Cardiac muscle cell (in vitro differentiated cells and primary cell): ENCODE measurements around the gene SH2D4B. TPM values are rescaled to one million over a fixed set of nuclear protein-coding genes. Genes with fewer than 3 reads are reported as not detected.

Source experiments
- DNase-seq, 2 donors: peaks; one replicate each; pipeline versions ENCODE4 v3.0.0 to v3.0.0-alpha.2; 2010 to 2017; ENCODE audit warnings: low read depth in 1 of 2, low spot score in 1 of 2
- H3K27ac ChIP-seq: fragments of 200-600 bp; sonication (generic); 2 replicates; pipeline ENCODE4 v1.5.1; 2016
- H3K27me3 ChIP-seq: fragments of 200-600 bp; sonication (generic); 2 replicates; pipeline ENCODE4 v1.6.0; 2016; ENCODE audit warnings: control low read depth
- H3K36me3 ChIP-seq: fragments of 200-600 bp; sonication (generic); 2 replicates; pipeline ENCODE4 v1.5.1; 2016; ENCODE audit warnings: control low read depth
- H3K4me1 ChIP-seq: fragments of 200-600 bp; sonication (generic); 2 replicates; pipeline ENCODE4 v1.8.1; 2017; ENCODE audit warnings: low read depth, mild to moderate bottlenecking, mixed run types
- H3K4me3 ChIP-seq: fragments of 200-600 bp; sonication (generic); 2 replicates; pipeline ENCODE4 v1.5.1; 2016; ENCODE audit warnings: mild to moderate bottlenecking
- H3K9me3 ChIP-seq: fragments of 200-600 bp; sonication (generic); 2 replicates; pipeline ENCODE4 v1.5.1; 2017; ENCODE audit warnings: low read depth, mild to moderate bottlenecking, control low read depth
- CTCF ChIP-seq: IDR thresholded peaks from 2 replicates; pipeline ENCODE4 v1.5.1; 2012; ENCODE audit warnings: low read depth, mild to moderate bottlenecking, low read length
- polyA plus RNA-seq: library from polyadenylated mRNA; unstranded; fragments of >200 nt; fragmentation: Nextera tagmentation; extraction: Ambion mirVana; gene quantifications from 2 replicates; pipeline ENCODE4 v1.2.1, GENCODE V29; 2016
- total RNA-seq: library from RNA; depleted of rRNA; stranded (reverse); fragments of >200 nt; gene quantifications from 2 replicates; pipeline ENCODE4 v1.2.3, GENCODE V29; 2016

SH2D4B gene
- total and polyA plus RNA-seq, 2 experiments from 2014 or later, result not detected

DNA sequence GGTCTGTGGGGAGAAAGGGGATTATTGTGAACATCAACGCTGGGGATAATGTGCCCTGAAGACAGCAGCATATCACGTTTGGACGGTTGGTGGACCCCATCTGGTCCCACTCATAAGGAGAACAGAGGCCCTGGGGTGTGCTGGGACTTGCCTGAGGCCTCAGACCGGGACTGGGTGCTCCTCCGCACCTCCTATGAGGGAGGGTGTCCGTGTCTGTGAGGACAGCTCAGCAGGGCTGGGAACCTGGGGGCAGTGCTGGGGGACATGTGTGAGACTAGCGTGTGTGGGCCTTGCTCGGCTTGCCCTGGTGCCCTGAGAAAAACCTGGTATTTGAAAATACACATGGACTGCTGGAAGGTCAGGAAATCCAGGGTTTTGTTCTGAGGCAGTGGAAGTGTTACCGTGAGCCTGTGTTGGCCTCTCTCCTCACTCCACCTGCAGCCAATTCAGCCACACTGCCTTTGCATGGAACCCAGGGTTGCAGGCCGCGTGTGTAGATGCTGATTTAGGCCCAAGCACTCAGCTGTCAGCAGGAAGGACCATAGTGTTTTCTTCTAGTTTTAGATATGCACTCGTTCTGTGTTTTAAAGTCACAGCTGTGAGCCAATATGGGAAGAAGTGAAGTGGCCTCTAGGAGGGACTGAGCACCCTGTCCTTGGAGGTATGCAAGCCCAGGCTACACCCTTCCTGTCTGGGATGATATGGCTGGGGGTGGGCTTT lies 13.4 kb upstream of the SH2D4B start:
- H3K9me3 ChIP-seq, result no peaks in the 10 kb centered on the region
- no peak overlapping the region for H3K4me3 ChIP-seq
- no peak for DNase-seq
- TF ChIP-seq CTCF, result no peak
- no peaks in the 10 kb centered on the region for H3K4me1 ChIP-seq
- H3K27ac ChIP-seq, result no peak overlapping the region
- no peaks in the 10 kb centered on the region for H3K27me3 ChIP-seq
- H3K36me3 ChIP-seq, result no peaks in the 10 kb centered on the region

GRCh38 chr10:80526218-80526617 lies 11.5 kb upstream of the SH2D4B start:
- no peak for DNase-seq
- Histone ChIP-seq H3K4me1 (no peaks in the 10 kb centered on the region), H3K27ac (no peak overlapping the region), H3K4me3 (no peak overlapping the region), H3K27me3 (no peaks in the 10 kb centered on the region), H3K9me3 (no peaks in the 10 kb centered on the region), H3K36me3 (no peaks in the 10 kb centered on the region)
- no peak for TF ChIP-seq CTCF

- DNase-seq, result no peak
- H3K4me1 ChIP-seq, result no peaks in the 10 kb centered on the region
- H3K36me3 ChIP-seq, result no peaks in the 10 kb centered on the region
- no peak for TF ChIP-seq CTCF
- no peaks in the 10 kb centered on the region for H3K9me3 ChIP-seq
- no peak overlapping the region for H3K4me3 ChIP-seq
- no peak overlapping the region for H3K27ac ChIP-seq
- no peaks in the 10 kb centered on the region for H3K27me3 ChIP-seq
Measured at GRCh38 chr10:80526742-80527141, 11.0 kb upstream of the SH2D4B start.

GRCh38 chr10:80528185-80528700 lies 9.5 kb upstream of the SH2D4B start:
- no peak for DNase-seq
- H3K27ac ChIP-seq, result no peak overlapping the region
- no peaks in the 10 kb centered on the region for H3K27me3 ChIP-seq
- no peak for TF ChIP-seq CTCF
- no peaks in the 10 kb centered on the region for H3K36me3 ChIP-seq
- no peaks in the 10 kb centered on the region for H3K4me1 ChIP-seq
- no peak overlapping the region for H3K4me3 ChIP-seq
- H3K9me3 ChIP-seq, result no peaks in the 10 kb centered on the region

DNA sequence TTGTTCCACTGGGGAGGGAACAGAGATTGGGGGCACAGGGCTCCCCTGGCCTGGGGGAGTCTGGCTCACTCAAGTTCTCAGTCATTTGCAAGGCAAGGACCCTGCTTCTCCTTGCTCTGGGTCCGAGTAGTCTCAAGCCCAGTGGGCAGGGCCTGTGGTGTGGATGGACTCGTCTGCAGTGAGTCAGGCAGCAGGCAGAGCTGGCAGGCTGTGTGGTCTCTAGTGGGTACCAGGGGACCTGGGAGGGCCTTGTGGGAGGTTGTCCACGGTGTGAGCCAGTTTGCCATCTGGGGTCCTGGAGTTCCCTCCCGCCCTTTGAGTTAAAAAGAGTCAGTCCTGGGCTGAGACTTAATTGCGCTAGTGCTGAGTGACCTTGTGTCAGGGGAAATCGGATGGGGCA lies 8.8 kb upstream of the SH2D4B start:
- no peak for TF ChIP-seq CTCF
- no peaks in the 10 kb centered on the region for H3K4me1 ChIP-seq
- H3K36me3 ChIP-seq, result no peaks in the 10 kb centered on the region
- H3K27ac ChIP-seq, result no peak overlapping the region
- H3K27me3 ChIP-seq, result no peaks in the 10 kb centered on the region
- no peaks in the 10 kb centered on the region for H3K9me3 ChIP-seq
- no peak for DNase-seq
- no peak overlapping the region for H3K4me3 ChIP-seq
